ENCODE results near the gene TMEM267.
"Not testable (repeated sequence)": the region's sequence is repeated elsewhere in the genome, so short reads cannot be mapped to it uniquely, and the experiment has no call there.

TMEM267 gene

GRCh38 chr5:43410414-43410813, 73.3 kb downstream of the TMEM267 start:
- no peak for DNase-seq (ENCODE audit: low read depth in 2 of 2)

DNA sequence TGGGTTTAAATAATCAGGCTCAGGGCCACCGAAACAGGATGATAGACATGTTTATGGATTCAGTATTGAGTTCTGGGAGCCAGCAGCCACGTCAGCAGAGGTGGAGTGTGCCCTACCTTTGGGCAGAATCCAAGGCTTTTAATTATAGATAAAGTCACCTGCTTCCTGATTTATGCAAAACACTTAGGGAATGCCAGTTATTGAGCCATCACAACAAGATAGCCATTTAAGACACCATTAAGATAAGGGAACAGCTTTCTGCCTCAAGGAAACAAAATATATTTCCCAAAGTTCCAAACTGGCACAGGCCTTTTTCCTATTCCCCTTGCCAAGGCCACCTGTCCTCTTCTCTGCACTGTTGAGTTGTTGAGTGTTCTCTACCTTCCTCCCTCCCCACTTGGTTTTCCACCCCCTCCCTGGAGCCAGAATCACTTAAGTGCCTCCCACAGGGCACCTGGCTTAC, 73.8 kb downstream of the TMEM267 start:
- DNase-seq (ENCODE audit: low read depth in 2 of 2), result no peak

DNA sequence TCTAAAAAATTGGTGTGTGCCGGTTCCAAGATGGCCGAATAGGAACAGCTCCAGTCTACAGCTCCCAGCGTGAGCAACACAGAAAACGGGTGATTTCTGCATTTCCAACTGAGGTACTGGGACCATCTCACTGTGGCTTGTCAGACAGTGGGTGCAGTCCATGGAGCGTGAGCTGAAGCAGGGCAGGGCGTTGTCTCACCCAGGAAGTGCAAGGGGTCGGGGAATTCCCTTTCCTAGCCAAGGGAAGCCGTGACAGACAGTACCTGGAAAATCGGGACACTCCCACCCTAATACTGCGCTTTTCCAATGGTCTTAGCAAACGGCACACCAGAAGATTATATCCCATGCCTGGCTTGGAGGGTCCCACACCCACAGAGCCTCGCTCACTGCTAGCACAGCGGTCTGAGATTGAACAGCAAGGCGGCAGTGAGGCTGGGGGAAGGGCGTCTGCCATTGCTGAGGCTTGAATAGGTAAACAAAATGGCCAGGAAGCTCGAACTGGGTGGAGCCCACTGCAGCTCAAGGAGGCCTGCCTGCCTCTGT, 81.1 kb downstream of the TMEM267 start:
- not testable (repeated sequence) for DNase-seq (ENCODE audit: low read depth in 2 of 2)

- DNase-seq (ENCODE audit: low read depth in 2 of 2), result no peak
These were observed 81.8 kb downstream of the TMEM267 start for GRCh38 chr5:43401827-43402226.

DNA sequence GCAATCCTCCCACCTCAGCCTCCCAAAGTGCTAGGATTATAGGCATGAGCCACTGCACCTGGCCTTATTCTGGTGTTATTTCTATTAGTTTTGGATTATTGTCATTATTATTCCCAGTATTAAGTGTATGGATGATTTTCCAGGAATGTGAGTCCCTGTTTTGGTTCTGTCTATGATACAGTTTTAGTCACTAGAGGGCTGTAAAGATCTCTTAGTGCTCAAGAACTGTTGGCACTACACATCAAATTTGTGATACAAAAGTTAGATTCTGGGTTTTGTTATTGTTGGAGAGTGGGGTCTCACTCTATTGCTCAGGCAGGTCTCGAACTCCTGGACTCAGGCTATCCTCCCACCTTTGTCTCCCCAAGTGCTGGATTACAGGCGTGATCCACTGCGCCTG, 83.6 kb downstream of the TMEM267 start:
- no peak for DNase-seq (ENCODE audit: low read depth in 2 of 2)

DNA sequence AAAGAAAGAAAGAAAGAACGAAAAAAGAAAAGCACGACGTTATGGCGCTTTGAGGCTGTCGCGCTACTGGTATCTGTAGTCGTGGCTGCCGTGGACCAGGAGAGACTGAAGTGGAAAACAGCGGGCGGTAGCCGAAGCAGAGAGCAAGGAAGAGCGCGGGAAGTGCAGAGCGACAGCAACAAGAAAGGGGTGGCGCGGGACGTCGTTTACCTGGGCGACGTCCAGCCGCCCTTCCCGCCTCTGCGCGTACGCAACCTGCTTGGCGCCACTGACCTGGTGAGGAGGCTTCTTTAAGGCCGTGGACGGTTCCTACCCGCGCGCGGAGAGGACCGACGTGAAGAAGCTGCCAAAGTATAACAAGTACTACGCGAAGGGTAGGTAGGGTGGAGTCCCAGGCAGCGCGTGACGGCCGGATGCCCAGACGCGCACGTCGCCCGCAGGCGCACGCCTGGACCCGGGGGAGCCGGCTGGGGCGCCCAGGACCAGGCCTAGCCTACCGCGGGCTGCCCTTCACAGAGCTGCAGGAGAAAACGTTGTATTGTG, 86.8 kb downstream of the TMEM267 start:
- DNase-seq (ENCODE audit: low read depth in 2 of 2), result no peak

All from fibroblast of skin of left biceps (primary cell).